HG02642 (cell line): Measurements from ENCODE around the gene SND1.

ENCODE experiments used
- ATAC-seq: cut with Tn5 transposase; IDR thresholded peaks from one replicate; pipeline ENCODE4 v1.9.1; 2021; ENCODE audit warnings: mild to moderate bottlenecking; ENCODE audit not compliant: unreplicated experiment, poor library complexity

SND1 gene

DNA sequence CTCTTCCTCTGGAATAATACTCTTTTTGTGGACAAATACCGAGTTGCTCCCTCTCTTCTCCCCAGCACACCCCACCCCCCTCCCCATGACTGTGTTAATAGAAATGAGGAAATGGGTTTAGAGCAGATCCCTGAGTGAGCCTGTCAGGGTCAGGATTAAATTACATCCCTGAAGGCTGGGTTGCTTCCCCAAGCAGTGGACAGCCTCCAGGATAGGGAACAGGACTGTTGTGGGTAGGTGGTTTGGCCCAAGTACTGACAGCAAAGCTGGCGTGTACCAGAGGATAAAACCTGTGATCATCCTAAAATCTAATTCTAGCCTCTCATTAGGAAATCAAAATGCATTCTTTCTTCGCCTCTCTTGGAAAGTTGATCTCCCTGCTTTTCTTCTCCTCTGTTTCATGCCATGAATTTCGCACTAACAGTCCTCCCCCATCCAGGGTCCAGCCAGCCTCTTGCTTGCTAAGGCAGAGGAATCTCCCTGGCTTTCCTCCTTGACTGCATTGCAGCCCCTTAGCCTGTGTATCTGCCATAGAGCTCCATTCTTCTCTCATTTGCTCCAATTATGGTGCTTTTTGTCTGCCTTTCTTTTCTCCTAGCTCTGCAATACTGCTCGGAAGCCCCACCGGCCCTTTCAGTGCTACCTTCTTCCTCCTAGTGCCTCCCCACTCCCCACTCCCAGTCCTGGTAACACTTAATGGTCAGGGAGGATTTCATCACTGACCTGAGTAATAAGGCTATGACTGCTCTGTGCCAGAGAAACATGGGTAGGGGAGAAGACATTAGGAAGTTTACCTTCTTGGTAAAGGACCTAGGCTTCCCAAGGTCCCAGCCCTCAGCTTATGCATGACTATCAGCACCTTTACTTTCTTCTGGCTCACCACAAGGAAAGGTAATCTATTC is 370.9 kb downstream of the SND1 start:
- no peak for ATAC-seq

DNA sequence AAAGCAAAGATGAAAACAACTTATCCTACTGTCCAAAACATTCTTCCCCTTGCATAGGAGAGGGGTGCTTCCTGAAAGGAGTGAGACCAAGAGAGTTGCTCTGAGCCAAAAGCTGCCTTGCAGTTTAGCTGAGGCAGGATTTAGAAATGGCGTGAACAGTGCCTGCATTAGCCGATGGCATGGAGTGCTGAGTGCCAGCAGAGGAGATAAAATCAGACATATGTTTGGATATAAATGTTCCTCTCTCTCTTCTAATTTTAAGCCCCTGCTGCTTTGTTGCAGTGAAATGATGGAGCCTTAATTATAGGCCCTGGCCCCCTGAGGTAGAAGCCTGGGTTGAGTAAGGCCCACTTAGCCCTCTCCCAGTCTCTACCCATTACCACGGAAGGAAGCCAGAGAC is 372.2 kb downstream of the SND1 start:
- no peak for ATAC-seq

DNA sequence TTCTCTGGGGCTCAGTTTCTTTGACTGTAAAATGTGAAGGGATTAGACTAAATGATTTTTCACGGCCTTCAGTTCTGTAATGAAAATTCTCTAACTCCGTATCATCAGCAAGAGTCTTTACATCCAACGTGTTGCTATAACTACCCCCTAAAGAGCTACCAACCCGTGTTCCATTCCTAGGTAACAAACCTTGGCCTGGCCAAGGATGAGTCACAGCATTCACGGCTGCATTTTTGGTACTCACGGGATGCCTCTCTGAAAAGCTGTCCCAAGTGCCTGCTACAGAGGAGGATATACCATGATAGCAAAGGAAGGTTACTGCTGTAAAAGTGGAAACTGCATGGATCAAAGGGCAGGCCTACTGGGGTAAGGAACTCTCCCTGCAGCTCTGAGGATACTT is 373.4 kb downstream of the SND1 start:
- no peak for ATAC-seq

DNA sequence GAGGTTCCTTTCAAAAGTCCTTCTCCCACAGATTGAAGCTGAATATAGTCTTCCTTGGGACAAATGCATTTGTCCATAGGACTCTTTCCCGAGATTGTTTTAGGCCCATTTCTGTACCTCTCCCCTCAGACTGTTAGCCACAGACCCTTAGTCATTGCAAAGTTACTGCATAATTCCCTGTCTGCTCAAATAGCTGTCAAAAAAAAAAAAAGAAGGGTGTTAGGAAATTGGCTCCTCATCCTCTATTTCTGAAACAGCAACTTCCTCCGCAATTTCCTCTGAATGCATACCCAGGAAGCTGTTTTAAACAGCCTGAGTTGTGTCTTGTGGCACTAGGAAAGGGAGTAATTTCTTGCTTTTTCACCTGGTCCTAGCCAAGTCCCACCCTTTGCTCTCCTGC is 373.8 kb downstream of the SND1 start:
- ATAC-seq = no peak

DNA sequence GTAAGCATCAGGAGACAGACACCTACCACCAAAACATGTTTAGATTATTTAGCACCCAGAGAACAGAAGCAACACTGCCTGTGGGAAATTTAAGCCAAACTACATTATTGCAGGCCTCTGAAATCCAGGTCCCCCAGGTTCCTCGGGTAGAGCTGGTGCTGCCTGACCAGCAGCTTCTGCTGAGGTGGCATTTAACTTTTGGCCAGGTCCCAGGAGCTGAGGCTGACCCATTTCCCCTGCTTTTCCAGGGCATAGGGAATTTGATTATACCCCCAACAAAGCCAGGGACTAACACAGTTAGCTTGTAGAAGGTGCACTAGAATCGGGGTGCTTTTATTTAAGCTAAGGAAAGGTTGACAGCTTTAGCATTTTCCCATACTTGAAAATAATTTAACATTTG is 374.6 kb downstream of the SND1 start:
- no peak for ATAC-seq

DNA sequence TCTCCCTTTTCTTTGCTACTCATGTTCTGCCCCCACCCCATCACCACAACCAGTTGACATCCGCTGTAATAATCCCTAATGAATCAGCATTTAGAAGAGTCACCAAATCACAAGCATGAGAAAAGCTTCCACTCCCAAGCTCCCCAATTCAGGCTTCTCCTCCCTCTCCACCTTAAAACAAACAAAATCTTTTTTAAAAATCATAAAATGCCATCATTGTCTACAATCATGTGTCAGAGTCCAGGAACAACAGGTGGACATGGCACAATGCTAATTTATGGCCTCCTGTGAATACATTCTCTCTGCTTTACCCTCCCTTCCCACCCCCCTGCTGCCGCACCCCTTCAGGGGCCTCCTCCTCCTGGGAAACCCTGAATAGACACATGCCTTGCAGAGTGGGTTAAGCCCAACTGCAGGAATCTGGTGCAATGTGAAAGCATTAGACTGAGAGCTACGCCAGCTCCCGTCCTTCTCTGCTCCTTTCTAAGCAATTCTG is 375.5 kb downstream of the SND1 start:
- no peak for ATAC-seq

DNA sequence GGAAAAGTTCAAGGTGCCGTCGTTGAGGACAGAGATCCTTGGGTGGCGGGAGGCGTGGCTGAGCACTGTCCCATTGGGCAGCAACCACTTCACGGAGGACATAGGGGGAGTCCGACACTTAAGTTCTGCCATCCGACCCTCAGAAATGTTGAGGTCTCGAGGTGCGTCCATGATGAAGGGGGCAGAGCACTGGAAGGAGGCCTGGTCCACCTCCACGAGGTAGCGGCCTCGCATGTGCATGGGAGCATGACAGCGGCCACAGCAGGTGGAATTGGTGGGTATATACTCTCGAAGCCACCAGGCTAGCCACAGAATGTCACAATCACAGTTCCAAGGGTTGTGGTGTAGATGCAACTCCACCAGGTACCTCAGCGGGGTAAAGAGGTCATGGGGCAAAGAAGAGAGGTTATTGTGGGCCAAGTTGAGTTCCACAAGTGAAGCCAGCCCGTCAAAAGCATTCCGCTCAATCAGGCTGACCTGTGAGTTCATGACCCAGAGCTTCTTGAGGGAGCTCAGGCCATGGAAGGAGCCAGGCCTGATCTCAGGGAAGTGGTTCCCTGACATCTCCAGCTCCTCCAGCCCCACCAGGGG is 377.5 kb downstream of the SND1 start:
- no peak for ATAC-seq

DNA sequence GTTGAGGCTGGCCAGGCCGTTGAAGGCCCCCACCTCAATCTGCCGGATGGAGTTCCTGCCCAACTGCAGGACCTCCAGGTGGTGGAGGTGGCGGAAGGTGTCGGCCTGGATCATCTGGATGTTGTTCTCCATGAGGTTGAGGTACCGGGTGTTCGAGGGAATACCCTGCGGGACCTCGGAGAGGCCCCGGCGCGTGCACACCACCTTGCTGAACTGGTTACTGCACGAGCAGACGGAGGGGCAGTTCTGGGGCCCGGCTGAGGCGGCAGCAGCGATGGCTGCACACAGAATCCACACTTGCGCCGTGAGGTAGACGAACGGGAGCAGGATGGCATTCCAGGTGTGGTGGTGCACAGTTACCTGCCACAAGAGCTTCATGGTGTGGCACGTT is 378.3 kb downstream of the SND1 start:
- no peak for ATAC-seq

DNA sequence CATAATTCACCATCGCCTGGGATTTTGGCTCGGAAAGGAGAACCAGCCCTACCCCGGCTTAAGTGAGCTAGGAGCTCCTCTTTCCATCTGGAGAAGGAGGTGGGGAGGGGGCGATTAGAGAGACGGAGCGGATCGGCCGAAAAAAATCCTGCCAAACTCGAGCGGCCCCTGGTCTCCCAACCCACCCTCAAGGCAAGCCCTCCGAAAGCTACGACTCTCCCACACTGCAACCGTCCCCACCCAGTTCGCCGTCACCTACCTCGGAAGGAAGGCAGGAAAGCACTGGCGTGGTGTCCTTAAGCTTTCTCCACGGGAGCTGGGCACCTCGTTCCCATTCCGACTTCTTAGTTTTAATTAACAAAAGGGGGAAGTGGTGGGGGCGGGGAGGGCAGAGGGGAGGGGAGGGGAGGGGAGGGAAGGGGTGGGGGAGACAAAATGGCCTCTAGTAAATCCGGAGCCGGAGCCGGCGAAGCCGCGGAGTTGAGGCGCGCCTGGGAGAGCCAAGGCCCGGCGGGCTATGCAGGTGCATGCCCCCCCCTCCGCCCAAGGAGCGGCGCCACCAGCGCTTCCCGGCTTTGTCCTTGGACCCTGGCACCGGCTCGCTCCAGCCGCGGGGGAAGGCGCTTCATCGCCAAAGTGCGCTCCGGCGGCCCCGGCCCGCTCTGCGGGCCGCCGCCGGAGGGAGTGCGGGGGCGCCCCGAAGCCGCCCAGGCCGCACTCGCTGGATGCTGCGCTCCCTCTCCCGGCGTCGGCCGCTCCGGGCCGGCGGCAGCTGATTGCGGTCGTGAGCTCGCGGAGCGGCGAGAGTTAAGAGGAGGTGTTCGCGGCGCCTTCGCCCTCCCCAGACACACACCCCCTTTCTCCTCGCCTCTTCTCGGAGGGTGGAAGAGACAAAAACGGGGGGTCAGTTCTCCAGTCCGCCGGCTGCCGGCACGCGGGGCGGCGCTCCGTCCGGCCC is 378.9 kb downstream of the SND1 start, which contains the start of gene LRRC4:
TSS of gene LRRC4 (minus strand) at position 784 of the 958 bp plus-strand sequence. CDS start 797 bp downstream, outside the sequence.
- peak; percentile 39 for ATAC-seq

DNA sequence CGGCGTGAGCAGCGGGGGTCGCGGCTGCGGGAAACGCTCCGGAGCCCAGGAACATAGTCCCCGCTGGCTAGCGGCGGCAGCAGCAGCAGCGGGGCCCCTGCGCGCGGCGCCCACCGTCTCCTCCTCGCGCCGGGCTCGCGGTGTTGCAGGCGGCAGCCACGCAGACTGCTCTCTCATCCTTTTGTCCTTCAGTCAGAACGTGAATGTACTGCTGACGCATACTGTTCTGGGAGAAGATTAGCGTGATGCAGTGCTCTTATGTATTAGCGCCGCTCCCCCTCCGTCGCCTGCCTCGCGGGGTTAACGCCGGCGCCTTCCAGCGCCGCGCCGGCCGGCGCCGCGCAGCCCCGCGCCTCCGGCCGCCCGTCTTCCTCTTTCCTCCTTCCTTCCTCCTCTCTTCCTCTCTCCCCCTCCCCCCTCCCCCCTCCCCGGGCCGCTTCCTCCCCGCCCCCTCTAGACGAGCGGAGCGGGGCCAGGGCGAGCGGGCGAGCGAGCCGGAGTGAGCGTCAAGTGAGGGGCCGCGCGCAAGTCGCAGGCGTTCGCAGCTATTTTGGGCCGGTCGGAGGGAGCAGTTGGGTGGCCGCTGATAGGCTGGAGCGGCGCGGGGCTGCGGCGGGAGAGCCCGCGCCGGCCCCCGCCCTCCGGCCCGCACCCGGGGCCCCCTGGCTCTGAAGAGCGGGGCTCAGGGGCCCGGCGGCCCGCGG is 380.1 kb downstream of the SND1 start:
- ATAC-seq = peak; percentile 59

DNA sequence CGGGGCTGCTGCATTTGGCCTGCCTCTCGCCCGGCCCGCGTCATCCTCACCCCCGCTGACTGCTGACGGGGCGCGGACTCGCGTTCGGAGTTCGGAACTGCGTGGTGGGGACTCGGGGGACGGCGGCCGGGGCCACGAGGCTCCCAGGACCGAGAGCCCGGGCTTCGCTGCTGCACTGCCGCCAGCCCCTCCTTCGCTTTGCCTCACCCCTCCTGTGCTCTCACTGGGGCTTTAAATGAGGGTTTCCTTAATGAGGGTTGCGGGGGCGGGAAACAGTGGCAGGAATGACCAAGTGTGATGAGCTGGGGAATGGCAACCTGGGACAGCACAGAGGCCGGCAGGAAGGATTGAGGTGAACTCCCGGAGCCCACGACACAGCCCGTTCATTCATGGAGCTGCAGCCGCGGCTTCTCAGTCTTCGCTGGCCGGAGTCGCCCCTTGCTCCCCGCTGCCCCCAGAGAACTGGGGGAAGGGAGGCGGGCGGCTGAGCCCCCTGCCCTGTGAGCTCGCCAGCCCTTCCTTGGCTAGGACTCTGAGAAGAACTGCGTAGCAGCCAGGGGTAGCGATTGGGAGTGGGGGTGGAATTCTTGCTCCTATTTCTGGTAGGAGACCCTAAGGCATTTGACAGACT is 380.7 kb downstream of the SND1 start:
- ATAC-seq = no peak

DNA sequence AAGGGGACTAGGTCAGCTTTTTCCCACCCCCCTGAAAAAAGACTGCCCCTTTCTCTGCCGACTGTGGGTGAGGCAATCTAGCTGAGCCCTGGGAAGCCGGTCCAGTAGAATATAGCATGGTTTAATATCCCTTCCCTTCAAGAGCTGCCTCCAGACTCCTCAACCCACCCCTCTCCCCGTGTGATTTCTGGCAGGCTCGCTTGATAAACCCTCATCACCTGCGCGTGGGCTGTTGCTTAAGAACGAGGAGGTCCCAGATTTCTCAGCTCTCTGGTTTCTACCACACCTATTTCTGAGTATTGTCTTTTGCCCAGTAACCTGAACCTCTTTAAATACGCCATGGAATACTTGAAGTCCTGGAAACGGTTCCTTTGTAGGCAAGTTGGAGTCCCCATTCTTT is 381.3 kb downstream of the SND1 start:
- no peak for ATAC-seq

DNA sequence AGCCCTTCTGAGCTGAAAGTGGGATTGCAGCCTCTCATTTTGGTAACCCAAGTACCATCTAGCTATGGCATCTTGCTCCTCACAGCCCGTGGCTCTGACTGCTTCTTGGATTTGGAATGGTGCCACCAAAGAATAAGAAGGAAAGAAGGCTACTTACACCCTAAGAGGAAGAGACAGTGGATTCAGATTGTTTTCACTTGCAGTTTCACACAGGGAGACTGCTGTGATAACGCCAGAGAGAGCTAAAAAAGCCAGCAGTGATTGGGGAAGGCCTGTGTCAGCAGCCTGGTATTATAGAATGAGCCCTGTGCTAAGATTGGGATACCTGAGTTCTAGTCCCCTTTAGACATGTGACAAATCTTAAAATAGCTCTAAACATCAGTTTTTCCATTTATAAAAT is 382.8 kb downstream of the SND1 start:
- no peak for ATAC-seq

DNA sequence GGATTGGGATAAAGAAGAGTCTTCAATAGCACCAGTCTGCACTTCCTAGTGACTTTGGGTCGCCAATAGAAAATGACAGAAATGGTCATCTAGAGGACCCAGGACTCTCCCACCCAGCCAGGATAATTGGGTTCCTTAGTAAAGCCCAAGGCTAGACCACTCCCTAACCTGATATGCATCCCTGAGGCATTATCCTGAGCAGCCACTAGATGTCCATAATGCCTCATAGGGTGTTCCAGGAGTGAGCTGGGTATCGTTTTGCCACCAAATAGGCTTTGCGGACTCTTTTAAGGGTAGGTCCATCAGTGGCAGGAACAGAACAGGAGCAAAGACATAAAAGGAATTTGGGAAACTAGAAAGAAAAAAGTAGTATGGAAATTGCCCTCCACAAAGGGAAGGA is 383.7 kb downstream of the SND1 start:
- no peak for ATAC-seq

DNA sequence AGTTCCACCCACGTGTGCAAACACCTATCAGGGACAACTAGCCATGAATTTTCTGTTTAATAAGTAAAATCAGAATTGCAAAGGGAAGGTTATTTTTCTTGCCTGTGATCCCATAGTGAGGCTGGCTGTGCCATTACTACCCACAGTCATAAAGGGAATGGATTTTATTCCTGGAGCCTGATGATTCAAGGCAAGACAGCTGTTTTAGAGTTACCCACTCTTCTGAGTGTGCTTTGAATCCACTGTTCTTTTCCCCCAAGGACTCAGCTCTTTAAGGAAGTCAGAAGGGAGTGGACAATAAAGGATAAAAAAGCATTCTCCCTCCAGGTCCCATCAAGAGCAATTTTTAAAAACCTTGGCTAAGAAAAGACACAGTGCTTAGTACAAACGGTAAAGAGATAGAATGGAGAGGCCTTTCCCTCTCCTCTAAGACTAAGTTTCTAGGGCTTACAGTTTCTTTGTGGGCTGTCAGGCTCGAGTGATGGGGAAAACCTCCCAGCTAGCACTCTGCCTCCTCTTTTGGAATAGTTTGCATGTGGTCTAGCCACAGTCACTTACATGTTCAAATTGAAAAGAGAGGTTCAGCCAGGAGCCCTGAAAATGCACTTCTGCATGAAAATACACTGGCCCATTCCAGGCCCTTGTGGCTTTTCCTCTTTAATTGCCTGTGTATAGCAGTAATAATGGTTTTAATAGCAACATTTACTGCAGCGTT is 384.4 kb downstream of the SND1 start:
- ATAC-seq = peak; percentile 60

DNA sequence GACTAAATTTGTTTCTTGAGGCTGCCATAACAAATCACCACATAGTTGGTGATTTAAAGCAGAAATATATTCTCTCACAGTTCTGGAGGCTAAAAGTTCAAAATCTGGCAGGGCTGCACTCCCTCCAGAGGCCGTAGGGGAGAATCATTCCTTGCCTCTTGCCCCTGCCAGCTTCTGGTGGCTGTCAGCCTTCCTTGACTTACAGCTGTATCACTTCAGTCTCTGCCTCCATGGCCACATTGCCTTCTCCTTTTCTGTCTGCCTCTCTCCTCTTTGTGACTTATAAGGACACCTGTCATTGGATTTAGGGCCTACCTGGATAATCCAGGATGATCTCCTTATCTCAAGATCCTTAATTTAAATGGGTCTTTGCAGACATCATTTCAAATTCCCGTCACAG is 385.1 kb downstream of the SND1 start:
- ATAC-seq = peak; percentile 5

DNA sequence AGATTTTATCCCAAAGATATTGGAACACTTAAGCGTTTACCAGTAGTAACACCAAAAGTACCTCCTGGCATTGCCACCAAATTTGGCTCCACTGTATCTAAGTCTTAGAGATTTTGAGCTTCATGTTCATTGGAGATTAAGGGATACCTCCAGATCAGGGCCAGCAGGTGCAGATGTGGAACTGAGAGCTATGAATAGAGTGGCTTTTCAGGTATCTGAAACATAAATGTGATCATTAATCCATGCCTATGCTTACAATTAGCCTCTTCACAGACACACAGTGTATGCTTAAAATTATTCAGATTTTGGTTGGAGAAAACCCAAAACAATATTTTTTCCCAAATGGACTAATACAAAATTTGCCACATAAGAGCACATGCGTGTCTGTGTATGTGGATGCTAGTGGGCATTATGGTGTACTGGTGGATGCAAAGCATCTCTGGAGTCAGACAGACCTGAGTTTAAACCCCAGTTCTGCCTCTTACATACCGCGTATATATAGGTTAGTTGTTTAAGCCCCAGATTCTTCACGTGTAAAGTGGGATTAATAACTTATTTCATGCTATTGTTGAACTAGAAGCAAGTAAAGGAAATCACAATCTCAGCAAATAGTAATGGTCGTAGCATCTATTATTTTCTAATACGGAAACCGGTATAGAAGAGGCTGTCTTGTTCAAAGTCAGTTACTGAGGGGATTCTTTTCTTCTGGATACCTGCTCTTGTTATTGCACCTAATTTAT is 386.1 kb downstream of the SND1 start:
- peak; percentile 38 for ATAC-seq

DNA sequence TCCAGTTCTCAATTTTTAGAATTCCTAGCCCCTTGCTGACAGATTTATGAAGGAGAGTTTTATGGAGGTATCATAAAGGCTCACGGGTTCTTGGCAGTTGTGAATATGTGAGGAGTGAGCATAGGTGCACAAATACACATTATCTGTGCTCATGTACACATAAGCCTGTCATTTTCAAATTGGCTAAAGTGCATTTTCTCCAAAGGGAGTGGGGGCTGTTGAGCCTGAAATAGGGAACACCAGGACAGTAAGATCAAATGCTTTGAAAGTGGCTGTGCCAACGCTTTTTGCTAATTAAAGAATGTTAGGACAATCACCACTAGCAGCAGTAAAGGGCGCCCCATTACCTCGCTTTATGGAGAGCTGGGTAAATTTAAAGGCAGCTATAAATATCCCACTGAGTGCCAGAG is 387.6 kb downstream of the SND1 start:
- no peak for ATAC-seq
